Measurements from ENCODE around the gene CPZ. TPM values are rescaled to one million over a fixed set of nuclear protein-coding genes. Genes with fewer than 3 reads are reported as not detected.

Gene CPZ
- total and polyA plus RNA-seq, 2 of the 4 experiments (the other 2 are of a cell fraction): 0.90 to 10.3 TPM

DNA sequence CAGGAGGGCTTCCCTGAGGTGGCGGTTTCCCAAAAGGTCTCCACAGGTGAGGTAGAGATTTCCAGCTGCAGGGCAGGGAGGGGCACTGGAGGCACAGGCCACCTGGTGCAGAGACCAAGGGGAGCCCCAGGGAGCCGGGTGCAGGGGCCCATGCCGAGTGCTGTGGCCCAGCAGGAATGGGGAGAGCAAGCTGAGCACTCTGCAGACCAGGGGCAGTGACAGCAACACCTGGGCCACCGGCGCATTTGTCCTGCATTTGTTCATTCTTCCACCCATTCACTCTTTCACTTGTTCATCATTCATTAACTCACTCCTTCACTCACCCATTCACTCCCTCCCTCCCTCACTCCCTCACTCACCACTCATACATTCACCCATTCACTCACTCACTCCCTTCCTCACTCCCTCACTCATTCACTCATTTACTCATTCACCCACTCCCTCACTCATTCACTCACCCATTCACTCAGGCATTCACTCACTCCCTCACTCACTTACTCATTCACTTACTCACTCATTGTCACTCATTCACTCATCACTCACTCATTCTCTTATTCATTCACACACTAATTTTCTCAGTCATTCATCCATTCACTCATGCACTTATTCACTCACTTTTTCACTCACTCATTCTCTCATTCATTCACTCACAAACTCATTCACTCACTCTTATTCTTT, 16.3 kb downstream of the CPZ start:
- H2BK120ac ChIP-seq (ENCODE audit: low read depth, low read length): no peak overlapping the region
- no peaks in the 10 kb centered on the region for H3K9me1 ChIP-seq (ENCODE audit: insufficient read depth, low read length)
- no peak for TF ChIP-seq RFX5 (IDR thresholded peaks at IDR 0.05; ENCODE audit: low read depth, low read length)
- TF ChIP-seq NFE2L2 (IDR thresholded peaks at IDR 0.05; ENCODE audit: low read depth, low read length): no peak
- TF ChIP-seq FOS (IDR thresholded peaks at IDR 0.05; ENCODE audit: low read depth, low read length): no peak
- no peak for TF ChIP-seq BHLHE40 (IDR thresholded peaks at IDR 0.05; ENCODE audit: low read depth, low read length)
- TF ChIP-seq RAD21 (IDR thresholded peaks at IDR 0.05; ENCODE audit: low read length): no peak
- TF ChIP-seq MAZ (IDR thresholded peaks at IDR 0.05; ENCODE audit: borderline replicate concordance, low read depth, low read length): no peak
- TF ChIP-seq CEBPB (IDR thresholded peaks at IDR 0.05; ENCODE audit: low read depth, low read length): no peak
- TF ChIP-seq SMC3 (IDR thresholded peaks at IDR 0.05; ENCODE audit: low read depth, low read length): no peak
- no peak for TF ChIP-seq POLR2A (IDR thresholded peaks at IDR 0.05; ENCODE audit: low read depth, low read length)
- TF ChIP-seq, protein P1, sequence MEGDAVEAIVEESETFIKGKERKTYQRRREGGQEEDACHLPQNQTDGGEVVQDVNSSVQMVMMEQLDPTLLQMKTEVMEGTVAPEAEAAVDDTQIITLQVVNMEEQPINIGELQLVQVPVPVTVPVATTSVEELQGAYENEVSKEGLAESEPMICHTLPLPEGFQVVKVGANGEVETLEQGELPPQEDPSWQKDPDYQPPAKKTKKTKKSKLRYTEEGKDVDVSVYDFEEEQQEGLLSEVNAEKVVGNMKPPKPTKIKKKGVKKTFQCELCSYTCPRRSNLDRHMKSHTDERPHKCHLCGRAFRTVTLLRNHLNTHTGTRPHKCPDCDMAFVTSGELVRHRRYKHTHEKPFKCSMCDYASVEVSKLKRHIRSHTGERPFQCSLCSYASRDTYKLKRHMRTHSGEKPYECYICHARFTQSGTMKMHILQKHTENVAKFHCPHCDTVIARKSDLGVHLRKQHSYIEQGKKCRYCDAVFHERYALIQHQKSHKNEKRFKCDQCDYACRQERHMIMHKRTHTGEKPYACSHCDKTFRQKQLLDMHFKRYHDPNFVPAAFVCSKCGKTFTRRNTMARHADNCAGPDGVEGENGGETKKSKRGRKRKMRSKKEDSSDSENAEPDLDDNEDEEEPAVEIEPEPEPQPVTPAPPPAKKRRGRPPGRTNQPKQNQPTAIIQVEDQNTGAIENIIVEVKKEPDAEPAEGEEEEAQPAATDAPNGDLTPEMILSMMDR (conservative IDR thresholded peaks at IDR 0.05; ENCODE audit: low read depth, low read length): no peak
- TF ChIP-seq, protein P2, sequence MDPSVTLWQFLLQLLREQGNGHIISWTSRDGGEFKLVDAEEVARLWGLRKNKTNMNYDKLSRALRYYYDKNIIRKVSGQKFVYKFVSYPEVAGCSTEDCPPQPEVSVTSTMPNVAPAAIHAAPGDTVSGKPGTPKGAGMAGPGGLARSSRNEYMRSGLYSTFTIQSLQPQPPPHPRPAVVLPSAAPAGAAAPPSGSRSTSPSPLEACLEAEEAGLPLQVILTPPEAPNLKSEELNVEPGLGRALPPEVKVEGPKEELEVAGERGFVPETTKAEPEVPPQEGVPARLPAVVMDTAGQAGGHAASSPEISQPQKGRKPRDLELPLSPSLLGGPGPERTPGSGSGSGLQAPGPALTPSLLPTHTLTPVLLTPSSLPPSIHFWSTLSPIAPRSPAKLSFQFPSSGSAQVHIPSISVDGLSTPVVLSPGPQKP (IDR thresholded peaks at IDR 0.05; ENCODE audit: borderline replicate concordance, low read depth, low read length): no peak
- no peak for TF ChIP-seq CHD1 (IDR thresholded peaks at IDR 0.05; ENCODE audit: low read depth, low read length)
- CTCF ChIA-PET: no interaction called here
- H3K4me1 ChIP-seq (ENCODE audit: control insufficient read depth, insufficient read depth, low read length): no peaks in the 10 kb centered on the region
- intact Hi-C loops (cut with micrococcal nuclease) (no loop called here), in situ Hi-C loops (cut with MboI; ENCODE audit: low sequenced_read_pairs) (loop anchor here (25.0 kb wide), 1 partner anchor 397 kb away; no protein-coding TSS in a partner anchor), dilution Hi-C loops (cut with HindIII; ENCODE audit: low sequenced_read_pairs, unreplicated experiment) (no loop called here)
- H4K5ac ChIP-seq (ENCODE audit: low read depth, low read length): no peak overlapping the region
- H2BK20ac ChIP-seq (ENCODE audit: low read depth, low read length): no peak overlapping the region
- no peaks in the 10 kb centered on the region; the same call in 1 of the 2 replicates for H3K27me3 ChIP-seq (ENCODE audit: control insufficient read depth, insufficient read depth, low read length)
- no peak overlapping the region for H3K23ac ChIP-seq (ENCODE audit: low read depth, low read length)
- H3K56ac ChIP-seq (ENCODE audit: extremely low read depth, insufficient read depth, low read length): no peak overlapping the region
- BruUV-seq (replicated peaks): no TSS peak
- no peak overlapping the region for H4K8ac ChIP-seq (ENCODE audit: low read depth in 2 of 2, low read length in 2 of 2)
- no peak overlapping the region for H3K4me2 ChIP-seq (ENCODE audit: low read depth, low read length)
- no peaks in the 10 kb centered on the region for H3K79me1 ChIP-seq (ENCODE audit: low read depth in 1 of 2, low read length in 2 of 2)
- no peak overlapping the region for H2AFZ ChIP-seq (replicated peaks; ENCODE audit: low read length, poor library complexity)
- H2BK15ac ChIP-seq (ENCODE audit: low read depth, low read length): no peak overlapping the region
- H2AK5ac ChIP-seq (ENCODE audit: low read depth, low read length): no peak overlapping the region
- H3K4me3 ChIP-seq (ENCODE audit: insufficient read depth, low read depth, low read length): no peak overlapping the region
- H3K27ac ChIP-seq (ENCODE audit: insufficient read depth, low read length): no peak overlapping the region
- H3K4ac ChIP-seq (ENCODE audit: low read depth, low read length): no peak overlapping the region
- 83% methylated on average over 4 of the region's 5 CpGs; no CpG with 5 or more reads in 1 of the 2 experiments for WGBS, 2 experiments (ENCODE audit: extremely low coverage in 2 of 2, insufficient read length in 1 of 2)
- POLR2A ChIA-PET (ENCODE audit: unreplicated experiment): no interaction called here
- H4K20me1 ChIP-seq (ENCODE audit: insufficient read depth, low read length): no peaks in the 10 kb centered on the region
- no peaks in the 10 kb centered on the region for H3K9me3 ChIP-seq (ENCODE audit: control insufficient read depth, insufficient read depth, low read length)
- H3K9ac ChIP-seq (ENCODE audit: low read depth, low read length): no peak overlapping the region
- no peak overlapping the region for H3K18ac ChIP-seq (ENCODE audit: low read depth, low read length)
- H2BK5ac ChIP-seq (ENCODE audit: low read depth, low read length, poor library complexity, severe bottlenecking): no peak overlapping the region
- H2AK9ac ChIP-seq (replicated peaks; ENCODE audit: low read depth, low read length, poor library complexity): no peak overlapping the region
- H3K36me3 ChIP-seq (ENCODE audit: control insufficient read depth, insufficient read depth, low read length): peaks cover 47% of the 10 kb centered on the region; the same call in 1 of the 2 replicates
- no peak overlapping the region for H3K14ac ChIP-seq (replicated peaks; ENCODE audit: low read depth, low read length)
- ATAC-seq (ENCODE audit: low read depth): no peak
- no peak for DNase-seq
- no peak overlapping the region for H4K91ac ChIP-seq (ENCODE audit: insufficient read depth, low read depth, low read length)
